Fibroblast of gingiva (primary cell): Measurements from ENCODE around the gene BRF1.
A peak's percentile ranks its signal among the peaks of the same experiment; 100 is the strongest.
"Not testable (repeated sequence)": the region's sequence is repeated elsewhere in the genome, so short reads cannot be mapped to it uniquely, and the experiment has no call there.

ENCODE experiments used
- DNase-seq: peaks from one replicate; pipeline ENCODE4 v3.0.0-alpha.2; 2011; ENCODE audit warnings: low read depth

Gene BRF1

DNA sequence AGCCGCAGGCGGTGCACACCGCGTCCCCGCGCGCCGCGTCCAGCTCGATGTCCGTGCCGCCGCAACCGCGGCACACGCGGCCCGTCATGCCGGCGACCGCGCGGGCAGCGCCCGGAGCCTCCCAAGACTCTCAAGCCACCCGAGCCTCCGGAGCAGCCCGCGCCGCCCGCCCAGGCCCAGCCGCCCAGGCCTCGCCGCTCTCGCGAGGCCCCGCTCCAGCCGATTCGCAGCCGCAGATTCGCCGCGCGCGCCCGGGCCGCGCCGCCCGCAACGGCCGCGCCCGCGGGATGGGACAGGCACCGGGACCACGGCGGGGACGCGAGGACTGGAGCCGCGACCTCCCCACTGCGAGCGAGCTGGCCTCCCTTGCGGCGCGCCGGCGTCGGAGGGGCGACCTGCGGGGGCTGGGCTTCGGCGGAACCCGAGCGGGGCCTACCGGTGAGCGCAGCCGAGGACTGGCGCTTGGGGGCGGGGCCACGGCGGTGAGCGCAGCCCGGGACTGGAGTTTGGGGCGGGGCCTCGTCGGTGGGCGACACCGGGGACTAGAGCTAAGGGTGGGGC lies at the start of gene BRF1:
Gene BRF1, minus strand, starts transcription at position 460 of the 561 bp plus-strand sequence. Its CDS starts 372 bp downstream, at position 88.
- DNase-seq: peak; percentile 91

DNA sequence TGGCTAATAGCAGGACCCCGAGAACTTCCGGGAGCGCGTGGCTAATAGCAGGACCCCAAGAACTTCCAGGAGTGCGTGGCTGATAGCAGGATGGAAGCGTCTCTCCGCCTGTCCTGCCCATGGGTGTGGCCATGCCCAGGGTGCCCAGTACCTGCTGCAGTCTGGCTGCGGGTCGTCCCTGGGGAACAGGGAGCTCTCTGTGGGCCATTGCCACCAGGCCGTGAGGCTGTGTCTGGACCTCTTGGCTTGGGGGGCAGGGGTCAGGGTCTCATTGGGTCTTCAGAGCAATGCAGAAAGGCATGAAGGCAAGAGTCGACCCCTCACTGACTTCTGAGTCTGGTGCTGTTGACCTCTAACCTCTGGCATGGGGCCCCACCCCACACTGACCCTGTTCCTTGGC lies 49.2 kb upstream of the BRF1 start:
- DNase-seq: no peak

DNA sequence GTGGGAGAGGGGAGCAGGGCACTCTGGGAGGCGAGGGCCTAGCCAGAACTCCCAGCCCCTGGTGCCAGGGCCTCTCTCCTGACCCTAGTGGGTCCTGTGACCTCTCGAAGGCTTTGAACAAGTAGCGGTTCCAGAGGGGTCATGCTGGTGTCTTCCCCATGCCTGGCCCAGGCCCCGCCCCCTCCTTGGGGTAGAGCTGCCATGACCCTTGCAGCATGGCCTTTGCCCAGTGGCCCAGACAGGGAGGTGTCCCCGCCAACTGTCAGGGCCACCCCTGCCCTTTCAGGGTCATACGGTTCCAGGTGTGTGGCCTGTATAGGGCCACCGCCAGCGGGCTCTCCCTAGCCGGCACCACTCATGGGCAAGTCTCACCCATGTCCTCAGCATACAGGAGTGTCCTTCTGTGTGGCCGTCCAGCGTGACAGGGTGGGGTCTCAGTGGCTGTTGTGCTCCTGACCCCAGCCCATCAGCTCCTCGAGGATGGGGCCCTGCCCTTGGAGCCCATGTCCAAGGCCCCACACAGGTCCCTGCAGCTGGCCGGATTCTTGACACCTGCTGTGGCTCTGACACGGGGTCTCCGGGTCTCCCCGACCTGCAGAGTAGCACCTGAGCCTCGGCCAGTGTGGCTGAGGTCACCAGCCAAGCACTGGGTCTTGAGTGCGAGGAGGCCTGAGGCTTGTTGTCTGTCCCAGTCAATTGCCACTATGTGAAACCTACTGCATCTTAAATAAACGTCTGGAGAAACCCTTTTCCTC lies 48.3 kb upstream of the BRF1 start:
- no peak for DNase-seq

- no peak for DNase-seq
These were observed 47.6 kb upstream of the BRF1 start for GRCh38 chr14:105348169-105348944.

DNA sequence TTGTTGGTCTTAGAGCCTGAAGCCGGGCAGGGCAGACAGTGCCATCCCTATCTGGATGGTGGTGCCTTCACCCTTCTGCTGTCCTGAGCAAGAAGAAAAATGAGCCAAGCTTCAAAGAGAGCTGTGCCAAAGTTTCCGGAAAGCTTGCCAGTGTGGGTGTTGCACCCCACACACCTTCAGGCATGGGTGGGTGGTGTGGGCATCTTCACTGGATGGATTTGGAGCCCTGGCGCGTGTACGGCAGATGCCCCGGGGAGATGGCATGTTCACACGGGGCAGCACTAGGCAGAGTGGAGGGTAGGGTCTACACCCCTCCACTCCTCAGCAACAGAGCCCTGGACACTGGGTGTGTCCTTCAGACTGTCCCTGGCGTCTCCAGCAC lies 46.8 kb upstream of the BRF1 start:
- DNase-seq: no peak

DNA sequence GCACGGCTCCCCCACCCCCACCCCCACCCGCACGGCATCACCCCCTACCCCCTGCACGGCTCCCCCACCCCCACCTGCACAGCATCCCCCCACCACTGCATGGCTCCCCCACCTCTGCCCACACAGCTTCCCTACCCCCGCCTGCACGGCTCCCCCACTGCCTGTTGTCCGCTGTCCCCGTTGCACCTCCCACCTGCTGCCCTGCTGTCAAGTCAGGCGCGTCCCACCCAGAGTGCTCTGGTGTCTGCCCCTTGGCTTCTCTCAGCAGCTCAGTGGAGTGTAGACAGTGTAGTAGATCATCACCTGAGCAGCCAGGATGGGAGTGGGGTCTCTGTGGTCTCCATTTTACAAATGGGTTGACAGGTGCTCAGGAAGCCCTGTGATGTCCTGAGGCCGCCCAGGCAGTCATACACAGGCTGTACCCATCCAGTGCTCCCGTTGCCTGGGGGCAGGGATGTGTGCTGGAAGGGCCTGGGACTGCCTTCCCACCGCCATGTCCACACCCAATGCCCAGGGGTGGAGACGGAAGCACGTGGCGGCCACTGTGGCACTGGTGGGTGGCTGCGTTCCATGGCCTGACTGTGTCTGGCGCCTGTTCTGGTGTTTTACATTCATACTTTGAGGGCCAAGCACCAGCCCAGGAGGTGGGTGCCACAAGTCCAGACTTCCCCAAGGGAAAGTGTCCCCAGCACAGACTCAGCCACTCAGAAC lies 46.2 kb upstream of the BRF1 start:
- no peak for DNase-seq

- no peak for DNase-seq
These were observed 45.4 kb upstream of the BRF1 start for GRCh38 chr14:105346200-105346533.

- DNase-seq: no peak
These were observed 42.4 kb upstream of the BRF1 start for GRCh38 chr14:105343194-105343593.

DNA sequence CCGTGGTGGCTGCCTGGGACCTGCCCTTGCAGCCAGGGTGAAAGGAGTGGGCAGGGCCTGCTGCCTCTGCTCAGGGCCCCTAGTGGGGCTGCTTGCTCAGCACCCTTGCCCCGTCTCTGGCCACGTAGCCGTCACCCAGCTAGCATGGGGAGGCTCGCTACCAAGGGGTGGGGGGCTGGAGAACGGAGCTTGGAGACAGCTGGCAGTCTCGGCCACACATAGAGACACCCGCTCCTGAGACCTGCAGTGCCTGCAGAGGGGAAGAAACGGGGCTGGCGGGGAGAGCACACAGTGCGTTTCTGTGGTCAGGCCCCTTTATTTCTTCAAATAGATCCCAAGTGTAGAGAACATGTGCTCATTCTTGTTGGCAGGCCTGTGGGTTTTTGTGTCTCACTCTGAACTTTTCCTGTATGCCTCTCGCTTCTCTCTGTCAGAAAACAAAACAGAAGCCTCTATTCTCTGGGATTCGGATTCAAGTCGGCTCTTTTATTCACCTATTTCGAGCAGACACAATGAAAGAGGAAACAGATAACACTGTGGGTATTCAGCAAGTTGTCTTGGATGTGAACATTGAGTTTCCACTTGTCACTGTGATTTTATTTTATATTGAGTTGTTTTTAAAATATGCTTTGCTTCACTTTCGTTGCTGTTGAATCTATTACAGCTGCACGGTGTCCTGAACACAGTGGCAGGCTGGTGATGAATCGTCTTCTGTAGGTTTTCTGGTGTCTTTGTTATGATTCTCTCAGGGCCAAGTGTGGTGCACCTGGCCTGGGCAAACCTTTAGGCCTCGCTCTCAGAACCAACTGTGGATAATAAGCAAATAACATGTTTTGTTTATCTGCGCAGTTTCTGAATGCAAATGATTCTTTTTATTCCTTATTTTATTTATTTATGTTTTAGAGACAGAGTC lies 40.3 kb upstream of the BRF1 start:
- no peak for DNase-seq

- DNase-seq: peak; percentile 56
These were observed 37.4 kb upstream of the BRF1 start for GRCh38 chr14:105337966-105338741.

- DNase-seq: no peak
These were observed 36.6 kb upstream of the BRF1 start for GRCh38 chr14:105337433-105337832.

DNA sequence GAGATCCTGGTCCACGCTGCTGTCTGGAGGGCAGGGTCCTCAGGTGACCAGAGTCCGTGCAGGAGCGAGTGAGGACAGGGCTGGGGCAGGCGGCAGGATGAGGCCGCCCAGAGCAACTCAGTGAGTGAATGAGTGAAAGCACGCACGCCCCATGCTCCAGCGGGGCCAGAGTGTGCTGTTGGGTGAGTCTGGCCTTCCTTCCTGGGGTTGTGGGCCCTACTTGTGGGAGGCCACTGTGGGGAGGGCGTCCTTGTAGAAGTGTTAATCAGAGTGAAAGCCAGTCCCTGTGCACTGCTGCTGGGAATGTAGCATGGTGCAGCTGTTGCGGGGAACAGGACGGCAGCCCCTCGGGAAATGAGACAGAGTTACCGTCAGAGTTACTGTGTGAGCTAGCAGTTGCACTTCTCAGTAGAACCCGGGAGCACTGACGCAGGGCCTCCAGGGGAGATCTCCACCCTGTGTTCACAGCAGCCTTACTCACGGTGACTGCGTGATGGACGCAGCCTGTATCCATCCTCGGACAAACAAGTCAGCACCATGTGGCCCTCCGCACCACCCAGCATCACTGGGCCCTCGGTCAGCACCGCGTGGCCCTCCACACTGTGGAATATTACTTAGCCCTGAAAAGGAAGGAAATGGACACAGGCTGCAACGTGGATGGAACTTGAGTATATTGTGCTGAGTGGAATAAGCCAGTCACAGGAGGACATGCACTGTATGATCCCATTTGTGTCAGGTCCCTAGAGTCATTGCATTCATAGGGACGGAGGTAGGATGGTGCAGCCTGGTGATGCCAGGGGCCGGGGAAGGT lies 35.9 kb upstream of the BRF1 start:
- no peak for DNase-seq

DNA sequence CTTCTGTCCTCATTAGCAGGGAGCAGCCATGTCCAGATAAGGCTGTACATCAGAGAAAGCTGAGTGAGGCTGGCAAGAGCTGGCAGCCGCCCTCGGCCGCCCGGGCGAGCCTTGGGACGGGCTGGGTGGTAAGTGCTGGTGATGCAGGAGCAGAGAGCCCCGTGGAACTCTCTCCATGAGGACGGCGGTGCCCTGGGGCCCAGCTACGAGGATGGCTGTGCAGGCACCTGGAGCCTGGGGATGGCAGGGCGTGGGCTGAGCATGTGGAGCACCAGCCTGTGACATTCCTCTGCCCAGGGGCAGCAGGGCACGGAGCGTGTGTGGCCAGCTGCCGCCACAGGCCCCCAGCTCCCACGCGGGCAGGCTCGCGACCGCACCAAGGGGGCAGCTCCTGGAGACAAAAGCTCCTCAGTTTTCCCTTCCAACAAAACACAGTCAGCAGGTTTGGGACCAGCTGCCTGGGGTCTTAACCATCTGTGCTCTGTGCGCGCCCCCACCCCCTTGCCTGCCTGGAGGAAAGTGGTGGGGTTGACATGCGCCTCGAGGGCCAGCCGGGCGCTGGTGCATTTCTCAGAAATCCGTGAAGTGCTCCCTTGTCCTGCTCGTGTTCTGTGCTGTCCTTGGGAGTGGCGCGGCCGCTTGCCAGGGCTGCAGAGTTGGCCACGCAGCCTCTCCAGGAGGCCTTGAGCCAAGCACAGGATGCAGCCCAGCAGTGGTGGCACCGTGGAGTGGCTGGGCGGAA lies 35.1 kb upstream of the BRF1 start:
- no peak for DNase-seq

- DNase-seq: not testable (repeated sequence)
These were observed 34.4 kb upstream of the BRF1 start for GRCh38 chr14:105335231-105335542.

GRCh38 chr14:105334383-105335230 lies 33.8 kb upstream of the BRF1 start:
- no peak for DNase-seq

- no peak for DNase-seq
These were observed 33.0 kb upstream of the BRF1 start for GRCh38 chr14:105333613-105334364.

DNA sequence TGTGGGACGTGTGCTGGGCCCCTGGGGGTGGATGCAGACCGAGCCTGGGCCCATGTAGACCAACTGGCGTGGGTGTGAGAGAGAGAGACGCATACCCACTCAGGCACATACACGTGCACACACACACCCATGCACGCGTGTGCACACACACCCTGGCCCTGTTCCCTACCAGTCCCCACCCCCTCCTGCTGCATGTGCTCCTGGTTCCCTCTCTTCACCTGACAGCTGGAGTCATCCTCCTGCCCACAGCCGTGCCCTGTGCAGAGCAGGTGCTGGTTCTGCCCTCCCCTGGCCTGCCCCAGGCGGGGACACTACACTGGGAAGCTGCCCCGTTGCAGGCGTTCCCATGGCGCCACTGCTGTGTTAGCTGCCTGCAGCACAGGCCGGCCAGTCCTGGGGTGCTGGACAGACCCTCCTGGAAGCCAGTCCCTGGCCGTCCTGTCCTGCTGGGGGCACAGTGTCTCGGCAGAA lies 32.3 kb upstream of the BRF1 start:
- no peak for DNase-seq
